ENCODE measurements around the gene TSPAN18.

GRCh38 chr11:44790211-44790610, 63.4 kb downstream of the TSPAN18 start:
- TF ChIP-seq SMC3 (IDR thresholded peaks at IDR 0.05; ENCODE audit: low read depth, low read length) = no peak
- TF ChIP-seq POLR2A (IDR thresholded peaks at IDR 0.05; ENCODE audit: low read depth, low read length) = no peak
- no peak for TF ChIP-seq CTCF (conservative IDR thresholded peaks at IDR 0.05; ENCODE audit: low read depth, low read length)
- TF ChIP-seq MXI1 (IDR thresholded peaks at IDR 0.05; ENCODE audit: borderline replicate concordance, low read depth, low read length) = no peak
- no peak for TF ChIP-seq USF2 (IDR thresholded peaks at IDR 0.05; ENCODE audit: low read depth, low read length)

Measured in IMR-90 (cell line).